Measurements from ENCODE around the gene LUZP4.
"Not testable (repeated sequence)": the region's sequence is repeated elsewhere in the genome, so short reads cannot be mapped to it uniquely, and the experiment has no call there.

Gene LUZP4

GRCh38 chrX:115289465-115289864 is at the start of gene LUZP4:
TSS of gene LUZP4 (plus strand) at chrX:115289715. CDS start at chrX:115289760, 45 bp downstream.
- no peak for DNase-seq

DNA sequence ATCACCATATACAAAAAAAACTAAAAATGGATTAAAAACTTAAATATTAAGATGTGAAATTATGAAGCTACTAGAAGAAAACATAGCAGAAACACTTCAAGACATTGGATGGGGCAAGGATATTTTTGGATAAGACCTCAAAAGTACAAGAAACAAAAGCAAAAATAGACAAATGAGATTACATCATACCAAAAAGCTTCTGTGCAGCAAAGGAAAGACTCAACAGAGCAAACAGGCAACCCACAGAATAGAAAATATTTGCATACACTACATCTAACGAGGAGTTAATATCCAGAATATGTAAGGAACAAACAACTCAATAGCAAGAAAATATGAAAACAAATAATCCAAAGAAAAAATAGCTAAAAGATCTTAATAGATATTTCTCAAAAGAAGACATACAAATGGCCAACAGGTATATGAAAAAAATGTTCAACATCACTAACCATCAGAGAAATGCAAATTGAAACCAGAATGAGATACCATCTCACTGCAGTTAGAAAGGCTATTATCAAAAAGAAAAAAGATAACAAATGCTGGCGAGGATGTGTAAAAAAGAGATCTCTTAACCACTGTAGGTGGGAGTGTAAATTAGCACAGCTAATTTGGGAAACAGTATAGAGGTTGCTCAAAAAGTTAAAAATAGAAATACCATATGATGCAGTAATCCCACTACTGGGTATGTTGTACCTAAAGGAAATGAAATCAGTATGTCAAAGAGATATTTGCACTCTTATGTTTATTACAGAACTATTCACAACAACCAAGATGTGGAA is 37.9 kb upstream of the LUZP4 start:
- DNase-seq: no peak

DNA sequence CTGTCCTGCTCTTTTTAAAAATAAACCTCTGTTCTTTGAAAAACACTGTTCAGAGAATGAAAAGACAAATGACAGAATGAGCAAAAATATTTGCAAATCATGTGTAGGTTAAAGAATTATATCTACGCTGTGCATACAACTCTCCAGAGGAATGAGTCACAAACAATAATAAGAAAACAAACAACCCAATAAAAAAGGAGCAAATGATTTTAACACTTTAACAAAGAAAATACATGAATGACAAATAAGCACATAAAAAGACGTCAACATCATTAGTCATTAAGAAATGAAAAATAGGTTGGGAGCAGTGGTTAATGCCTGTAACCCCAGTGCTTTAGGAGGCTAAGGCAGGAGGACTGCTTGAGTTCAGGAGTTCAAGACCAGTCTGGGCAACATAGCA is 34.5 kb upstream of the LUZP4 start:
- DNase-seq: no peak

DNA sequence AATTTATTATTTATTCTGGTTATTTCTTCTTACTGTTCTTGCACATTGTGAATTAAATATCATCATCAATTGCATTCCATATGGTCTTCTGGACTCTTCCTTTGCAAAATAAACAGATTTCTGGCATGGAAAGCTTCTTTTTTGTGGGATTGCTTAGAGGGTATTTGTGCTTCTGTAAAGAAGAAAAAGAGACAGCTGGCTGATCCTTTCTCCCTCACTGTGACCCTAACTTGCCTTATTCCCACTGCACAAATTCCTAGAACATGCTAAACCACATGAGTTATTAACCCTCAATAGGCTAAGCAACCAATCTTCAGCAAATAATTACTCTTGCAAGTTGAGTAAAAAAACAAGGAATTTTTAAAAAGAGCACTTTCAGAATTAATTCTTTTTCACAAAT is 31.8 kb upstream of the LUZP4 start:
- no peak for DNase-seq

GRCh38 chrX:115259238-115259875 is 30.2 kb upstream of the LUZP4 start:
- no peak for DNase-seq

GRCh38 chrX:115260330-115260729 is 29.2 kb upstream of the LUZP4 start:
- no peak for DNase-seq

GRCh38 chrX:115261148-115261547 is 28.4 kb upstream of the LUZP4 start:
- DNase-seq: no peak

DNA sequence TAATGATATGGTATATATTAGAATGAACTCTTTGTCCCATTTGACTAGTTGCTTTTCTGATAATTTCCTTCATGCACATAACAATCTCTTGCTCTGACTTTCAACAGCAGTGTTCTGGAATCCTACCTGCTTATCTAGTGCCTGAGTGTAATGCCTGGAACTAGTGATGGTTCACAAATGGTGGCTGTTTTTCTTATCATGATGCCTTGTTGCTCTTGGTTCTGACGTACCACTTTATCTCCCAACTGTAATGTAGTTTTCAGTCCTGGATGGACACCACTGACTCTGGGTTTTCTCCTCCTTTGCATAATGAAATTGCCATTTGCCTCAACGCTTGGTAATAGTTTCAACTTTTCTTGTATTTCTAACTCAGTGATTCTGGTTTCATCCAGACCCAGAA is 25.5 kb upstream of the LUZP4 start:
- no peak for DNase-seq

GRCh38 chrX:115266300-115266699 is 23.2 kb upstream of the LUZP4 start:
- DNase-seq: no peak

DNA sequence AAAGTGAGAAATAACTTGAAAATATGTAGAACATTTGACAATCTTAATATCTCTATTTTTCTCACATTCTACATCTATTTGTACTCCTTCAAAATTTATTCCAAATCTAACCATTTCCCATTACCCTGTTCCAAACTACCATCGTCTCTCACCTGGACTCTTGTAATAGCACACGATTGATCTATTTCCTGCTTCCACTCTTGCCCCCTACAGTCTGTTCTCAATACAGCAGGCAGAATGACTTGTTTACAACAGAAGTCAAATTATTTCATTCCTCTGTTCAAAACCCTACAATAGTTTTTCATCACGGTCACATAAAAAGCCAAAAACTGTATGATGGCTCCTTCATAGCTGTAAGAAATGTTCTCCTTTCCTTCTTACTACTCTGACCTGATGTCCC is 21.1 kb upstream of the LUZP4 start:
- DNase-seq: no peak

DNA sequence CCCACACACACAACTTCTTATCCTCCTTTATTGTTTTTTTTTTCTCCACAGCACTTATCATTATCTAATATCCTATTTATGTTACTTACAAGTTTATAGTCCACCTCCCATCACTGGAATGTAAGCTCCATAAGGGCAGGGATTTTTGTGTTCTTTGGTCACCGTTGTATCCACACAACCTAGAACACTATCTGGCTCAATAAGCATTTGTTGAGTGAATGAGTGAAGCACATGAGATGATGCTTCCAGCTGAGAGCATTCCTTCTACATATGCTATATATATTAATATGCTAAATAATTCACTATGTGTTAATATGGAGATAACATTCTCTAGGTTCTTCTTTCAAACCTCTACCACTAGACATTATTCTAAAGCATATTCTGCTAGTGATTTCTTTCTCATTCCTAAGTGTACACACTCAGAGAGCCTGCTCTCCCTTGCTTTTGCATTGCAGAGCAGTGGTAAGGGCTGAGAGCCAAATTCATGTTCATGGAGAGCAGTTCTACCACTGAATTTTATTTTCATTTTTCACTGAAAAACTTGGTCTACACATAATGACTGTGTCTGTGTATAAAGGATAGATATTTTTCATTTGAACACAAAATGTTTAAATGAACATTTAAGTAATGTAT is 20.3 kb upstream of the LUZP4 start:
- DNase-seq: no peak

GRCh38 chrX:115284877-115285276 is 4.6 kb upstream of the LUZP4 start:
- no peak for DNase-seq

DNA sequence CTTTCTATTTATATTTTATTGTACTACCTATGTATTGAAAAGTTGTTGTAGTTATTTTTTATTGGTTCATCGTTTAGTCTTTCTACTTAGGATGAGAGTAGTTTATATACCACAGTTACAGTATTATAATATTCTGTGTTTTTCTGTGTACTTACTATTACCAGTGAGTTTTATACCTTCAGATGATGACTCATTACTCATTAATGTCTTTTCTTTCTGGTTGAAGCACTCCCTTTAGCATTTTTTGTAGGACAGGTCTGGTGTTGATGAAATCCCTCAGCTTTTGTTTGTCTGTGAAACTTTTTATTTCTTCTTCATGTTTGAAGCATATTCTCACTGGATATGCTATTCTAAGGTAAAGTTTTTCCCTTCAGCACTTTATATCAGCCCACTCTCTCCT is 7.7 kb downstream of the LUZP4 start:
- DNase-seq: no peak

DNA sequence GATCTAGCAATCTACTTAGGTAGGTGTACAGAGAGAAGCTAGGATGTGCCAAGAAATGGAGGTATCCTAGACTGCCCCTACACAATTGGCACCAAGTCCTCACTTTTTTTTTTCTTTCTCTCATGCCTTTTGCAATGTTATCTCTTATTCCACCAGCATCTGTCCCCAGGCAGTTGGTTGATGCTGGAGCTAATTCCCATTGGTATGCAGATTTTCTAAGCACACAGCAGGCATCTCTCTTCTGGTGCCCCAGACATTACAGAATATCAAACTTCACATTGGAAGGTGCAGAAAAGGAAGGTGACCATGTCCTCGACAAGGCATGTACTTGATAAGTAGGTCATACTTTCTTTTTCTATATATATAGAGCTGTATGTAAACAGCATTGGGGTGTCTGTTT is 21.6 kb downstream of the LUZP4 start:
- no peak for DNase-seq

GRCh38 chrX:115311601-115312001 is 22.1 kb downstream of the LUZP4 start:
- DNase-seq: no peak

- DNase-seq: no peak
Measured at GRCh38 chrX:115318139-115318538, 28.6 kb downstream of the LUZP4 start.

DNA sequence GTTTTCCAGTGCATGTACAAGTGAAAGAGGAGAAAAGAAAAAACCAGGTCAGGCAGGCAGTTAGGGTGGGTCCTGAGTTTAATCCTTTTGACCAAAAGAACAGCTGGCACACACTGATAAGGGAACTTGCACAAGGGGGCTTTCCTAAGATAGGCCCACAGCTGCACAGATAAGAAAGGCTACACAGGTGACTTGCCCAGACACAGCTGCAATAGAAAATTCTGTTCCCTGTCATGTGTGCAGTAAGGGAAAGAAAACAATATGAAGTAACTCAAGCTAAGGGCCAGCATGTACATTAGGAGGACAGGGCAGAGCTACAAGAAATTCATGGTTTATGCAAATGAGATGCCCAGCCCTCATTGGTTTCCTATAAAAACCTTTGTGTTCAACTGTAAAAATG is 32.9 kb downstream of the LUZP4 start:
- DNase-seq: no peak

GRCh38 chrX:115324194-115324593 is 34.7 kb downstream of the LUZP4 start:
- DNase-seq: no peak

DNA sequence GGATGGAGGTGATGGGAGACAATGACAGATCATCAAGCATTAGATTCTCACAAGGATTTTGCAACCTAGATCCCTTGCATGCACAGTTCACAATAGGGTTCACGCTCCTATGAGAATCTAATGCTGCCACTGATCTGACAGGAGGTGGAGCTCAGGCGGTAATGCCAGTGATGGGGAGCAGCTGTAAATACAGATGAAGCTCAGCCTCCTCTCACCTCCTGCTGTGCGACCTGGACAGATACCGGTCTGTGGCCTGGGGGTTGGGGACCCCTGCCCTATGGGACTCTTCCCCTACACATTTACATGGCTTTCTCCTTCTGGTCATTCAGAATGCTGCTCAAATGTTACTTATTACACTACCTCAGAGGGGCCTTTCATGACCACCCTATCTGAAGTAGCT is 39.8 kb downstream of the LUZP4 start:
- DNase-seq: not testable (repeated sequence)

DNA sequence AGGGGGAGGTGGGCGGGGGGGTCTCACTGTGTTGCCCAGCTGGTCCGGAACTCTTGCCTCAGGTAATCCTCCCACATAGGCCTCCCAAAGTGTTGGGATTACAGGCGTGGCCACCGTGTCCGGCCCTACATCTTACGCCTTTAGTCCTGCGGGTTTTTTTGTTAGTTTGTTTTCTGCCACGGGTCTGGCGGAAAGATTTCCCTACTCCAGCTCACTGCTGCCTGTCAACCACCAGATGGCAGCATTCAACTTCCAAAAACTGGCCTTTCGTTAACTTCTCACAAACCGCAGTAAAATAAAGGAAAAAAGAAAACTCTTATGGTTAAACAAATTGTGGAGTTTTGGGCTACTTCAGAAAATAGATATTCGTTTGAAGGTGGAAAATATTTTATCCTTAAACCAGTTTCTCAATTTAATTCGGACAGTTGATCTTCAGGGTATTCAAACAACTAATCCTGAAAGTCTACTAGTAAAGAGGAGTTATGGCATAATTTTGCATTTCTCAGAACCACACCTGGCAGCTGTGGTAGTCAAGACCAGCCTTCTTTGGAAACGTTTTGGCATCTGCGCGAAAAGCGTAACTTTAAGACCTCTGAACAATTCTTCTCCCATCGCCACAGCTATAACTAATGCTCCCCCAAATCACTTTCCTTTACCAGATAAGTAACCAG is 41.1 kb downstream of the LUZP4 start:
- peak; percentile 1 for DNase-seq

- no peak for DNase-seq
Measured at GRCh38 chrX:115332832-115333231, 43.3 kb downstream of the LUZP4 start.

DNA sequence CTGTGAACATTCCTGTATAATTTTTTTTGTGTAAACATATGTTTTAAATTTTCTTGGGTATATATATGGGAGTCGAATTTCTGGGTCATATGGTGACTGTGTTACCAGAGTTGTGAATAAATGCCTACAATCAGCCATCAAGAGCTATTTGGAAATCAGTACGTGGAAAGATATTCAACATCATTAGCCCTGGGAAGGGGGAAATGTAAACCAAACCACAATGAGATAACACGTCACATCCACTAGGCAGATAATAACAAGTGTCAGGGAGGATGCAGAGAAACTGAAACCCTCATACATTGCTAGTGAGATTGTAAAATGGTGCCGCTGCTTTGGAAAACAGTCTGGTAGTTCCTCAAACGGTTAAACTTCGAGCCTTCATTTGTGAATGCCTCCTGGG is 43.9 kb downstream of the LUZP4 start:
- no peak for DNase-seq

DNA sequence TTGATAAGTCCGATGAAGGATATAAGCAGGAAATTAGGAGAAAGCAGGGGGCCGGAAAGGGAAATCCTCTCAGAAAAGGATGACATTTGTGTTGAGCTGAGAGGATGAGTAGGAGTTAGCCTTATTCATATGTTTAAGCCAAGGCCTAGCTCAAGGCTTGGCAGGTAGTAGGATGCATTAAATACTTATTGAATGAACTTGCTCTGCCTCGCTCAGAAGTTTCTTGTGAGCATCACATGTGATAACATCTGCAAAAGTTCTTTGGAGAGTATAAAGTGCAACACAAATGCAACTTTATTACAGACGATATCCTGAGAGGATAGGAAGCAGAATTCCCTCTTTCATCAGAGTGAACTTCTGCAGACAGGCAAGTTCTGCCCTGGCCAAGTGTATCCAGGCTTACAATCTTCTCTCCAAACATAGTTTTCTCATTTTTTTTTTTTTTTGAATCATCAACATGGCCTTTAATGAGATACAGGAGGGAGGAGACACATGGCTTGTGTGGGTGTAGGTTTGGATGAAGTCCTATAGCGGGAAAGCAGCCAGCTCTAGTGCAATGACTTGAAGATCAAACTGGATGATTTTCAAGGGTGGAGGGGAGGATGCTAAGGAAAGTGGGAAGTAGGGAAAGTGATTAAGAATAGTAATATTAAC is 48.1 kb downstream of the LUZP4 start:
- DNase-seq: no peak
